Testis (tissue), 3 donors: Measurements from ENCODE around the gene OR1L8. TPM values are rescaled to one million over a fixed set of nuclear protein-coding genes. Genes with fewer than 3 reads are reported as not detected.
"Not testable (repeated sequence)": the region's sequence is repeated elsewhere in the genome, so short reads cannot be mapped to it uniquely, and the experiment has no call there.

ENCODE experiments used
- DNase-seq: peaks from one replicate; pipeline ENCODE4 v3.0.0-alpha.2; 2019
- H3K27ac ChIP-seq, 2 donors: fragments of 200-600 bp; sonication (generic); one replicate each; pipeline ENCODE4 v1.5.1; 2019
- H3K27me3 ChIP-seq: fragments of 200-600 bp; sonication (generic); one replicate; pipeline ENCODE4 v1.5.1; 2019
- H3K36me3 ChIP-seq: fragments of 200-600 bp; sonication (generic); one replicate; pipeline ENCODE4 v1.5.1; 2017; ENCODE audit warnings: low read depth; ENCODE audit errors: missing control alignments
- H3K4me1 ChIP-seq: fragments of 200-600 bp; sonication (generic); one replicate; pipeline ENCODE4 v1.5.1; 2019
- H3K4me3 ChIP-seq, 2 donors: fragments of 200-600 bp; sonication (generic); one replicate each; pipeline ENCODE4 v1.5.1; 2017 to 2019
- H3K9me3 ChIP-seq: fragments of 200-600 bp; sonication (generic); one replicate; pipeline ENCODE4 v1.5.1; 2017
- CTCF ChIP-seq, 3 experiments: fragments of 450-650 bp in 2 of 3; fragments of 200-600 bp in 1 of 3; sonication (generic) in 1 of 3; IDR thresholded peaks; one replicate each; pipeline ENCODE4 v1.5.1; 2016 to 2019; ENCODE audit warnings: antibody characterized with exemption in 3 of 3, mild to moderate bottlenecking in 2 of 3, moderate library complexity in 1 of 3
- POLR2A ChIP-seq: fragments of 450-650 bp; IDR thresholded peaks from one replicate; pipeline ENCODE4 v1.6.1; 2017; ENCODE audit warnings: antibody characterized with exemption, mild to moderate bottlenecking, moderate library complexity
- WGBS, 2 donors: methylation state at CpG; one replicate each; pipeline ENCODE4 v1.1.5; 2018; 5-methylcytosine and 5-hydroxymethylcytosine counted together
- intact Hi-C: fragments of 100-400 bp; cut with DNase I; formaldehyde crosslinking; loops from one replicate; pipeline ENCODE4 v1.15.1; 2023; ENCODE audit warnings: low total_unique reads
- polyA plus RNA-seq: library from polyadenylated mRNA; stranded (reverse); fragments of 350-450 nt; fragmentation: Illumina TruSeq; extraction: RNeasy Lipid Tissue Mini Kit (QIAGEN cat#74804); gene quantifications from one replicate; pipeline ENCODE4 v1.2.3, GENCODE V29; 2014; ENCODE audit warnings: low read depth, low replicate concordance; ENCODE audit not compliant: insufficient read depth
- total RNA-seq, 2 donors: library from RNA; depleted of rRNA; stranded (reverse); fragments of >200 nt; gene quantifications; one replicate each; pipeline ENCODE4 v1.2.3, GENCODE V29; 2016

The OR1L8 gene
- total and polyA plus RNA-seq, 3 donors from 2014 or later: 0.31 to 0.36 TPM; not detected in 1

DNA sequence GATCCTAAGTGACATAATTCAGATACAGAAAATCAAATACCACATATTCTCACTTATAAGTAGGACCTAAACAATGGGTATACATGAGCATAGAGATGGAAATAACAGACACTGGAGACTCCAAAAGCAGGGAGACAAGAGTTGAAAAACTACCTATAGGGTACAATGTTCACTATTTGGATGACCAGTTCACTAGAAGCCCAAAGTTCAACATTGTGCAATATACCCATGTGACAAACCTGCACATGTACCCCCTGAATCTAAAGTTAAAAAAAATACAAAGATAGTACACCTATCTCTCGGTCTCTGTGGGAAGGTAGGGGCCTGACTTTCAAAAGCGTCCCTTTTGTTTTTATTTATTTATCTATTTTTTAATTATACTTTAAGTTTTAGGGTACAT, 44.4 kb downstream of the OR1L8 start:
- no peaks in the 10 kb centered on the region for H3K27me3 ChIP-seq
- TF ChIP-seq CTCF (IDR thresholded peaks at IDR 0.05): no peak
- TF ChIP-seq POLR2A: no peak
- WGBS, 2 donors: 72 to 73% methylated on average over 2 of the region's 2 CpGs
- no peak for DNase-seq
- no peaks in the 10 kb centered on the region for H3K36me3 ChIP-seq
- no peak overlapping the region for H3K27ac ChIP-seq
- H3K4me1 ChIP-seq: no peaks in the 10 kb centered on the region
- no peaks in the 10 kb centered on the region for H3K9me3 ChIP-seq
- no peak overlapping the region for H3K4me3 ChIP-seq
- intact Hi-C loops: no loop called here

- DNase-seq, intact Hi-C loops, H3K27me3 ChIP-seq, H3K27ac ChIP-seq, H3K36me3 ChIP-seq, H3K4me1 ChIP-seq, H3K4me3 ChIP-seq, H3K9me3 ChIP-seq: not testable (repeated sequence)
- 66 to 68% methylated on average over 7 of the region's 7 CpGs for WGBS, 2 donors
Measured at GRCh38 chr9:122537066-122537465, 46.1 kb downstream of the OR1L8 start.

GRCh38 chr9:122536134-122536533, 47.0 kb downstream of the OR1L8 start:
- H3K4me1 ChIP-seq: no peaks in the 10 kb centered on the region
- no peak overlapping the region for H3K4me3 ChIP-seq
- TF ChIP-seq POLR2A (no peak), CTCF (IDR thresholded peaks at IDR 0.05) (no peak)
- intact Hi-C loops: no loop called here
- H3K27ac ChIP-seq: no peak overlapping the region
- no peaks in the 10 kb centered on the region for H3K9me3 ChIP-seq
- no peaks in the 10 kb centered on the region for H3K36me3 ChIP-seq
- no peak for DNase-seq
- H3K27me3 ChIP-seq: no peaks in the 10 kb centered on the region
- WGBS, 2 donors: 98 to 100% methylated on average over 1 of the region's 1 CpG

DNA sequence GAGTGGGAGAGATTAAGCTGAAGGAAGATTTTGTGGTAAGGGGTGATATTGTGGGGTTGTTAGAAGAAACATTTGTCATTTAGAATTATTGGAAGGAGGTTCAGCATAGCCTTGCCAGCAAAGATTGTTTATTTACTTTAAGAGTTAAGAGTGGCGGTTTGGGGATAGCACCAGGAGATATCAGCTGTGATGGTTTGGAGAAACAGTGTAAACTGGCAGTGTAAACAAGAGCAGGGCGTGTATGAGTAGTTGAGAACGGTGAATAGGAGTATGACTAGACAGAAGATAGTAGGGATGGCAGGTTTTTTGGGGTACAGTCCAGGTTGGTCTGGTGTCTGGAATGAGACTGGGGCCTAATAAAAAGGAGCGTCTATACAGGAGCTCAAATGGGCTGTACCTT, 52.0 kb downstream of the OR1L8 start:
- WGBS, 2 donors: 77 to 78% methylated on average over 4 of the region's 4 CpGs
- H3K27ac ChIP-seq, H3K36me3 ChIP-seq, H3K4me3 ChIP-seq, DNase-seq, H3K9me3 ChIP-seq, H3K4me1 ChIP-seq, intact Hi-C loops, H3K27me3 ChIP-seq: not testable (repeated sequence)

GRCh38 chr9:122527193-122527592, 56.0 kb downstream of the OR1L8 start, which contains the start of gene OR1N1:
TSS of gene OR1N1 (minus strand) at chr9:122527293. CDS start at chr9:122527293, 0 bp downstream.
- no peaks in the 10 kb centered on the region for H3K27me3 ChIP-seq
- no peak for DNase-seq
- no peak within 1 kb of the TSS for H3K27ac ChIP-seq
- H3K4me1 ChIP-seq: no peaks in the 10 kb centered on the region
- H3K36me3 ChIP-seq: no peaks in the 10 kb centered on the region
- H3K4me3 ChIP-seq: no peak within 1 kb of the TSS
- H3K9me3 ChIP-seq: no peaks in the 10 kb centered on the region
- TF ChIP-seq CTCF (IDR thresholded peaks at IDR 0.05) (no peak), POLR2A (no peak)
- intact Hi-C loops: no loop called here
- 85 to 94% methylated on average over 3 of the region's 3 CpGs for WGBS, 2 donors

DNA sequence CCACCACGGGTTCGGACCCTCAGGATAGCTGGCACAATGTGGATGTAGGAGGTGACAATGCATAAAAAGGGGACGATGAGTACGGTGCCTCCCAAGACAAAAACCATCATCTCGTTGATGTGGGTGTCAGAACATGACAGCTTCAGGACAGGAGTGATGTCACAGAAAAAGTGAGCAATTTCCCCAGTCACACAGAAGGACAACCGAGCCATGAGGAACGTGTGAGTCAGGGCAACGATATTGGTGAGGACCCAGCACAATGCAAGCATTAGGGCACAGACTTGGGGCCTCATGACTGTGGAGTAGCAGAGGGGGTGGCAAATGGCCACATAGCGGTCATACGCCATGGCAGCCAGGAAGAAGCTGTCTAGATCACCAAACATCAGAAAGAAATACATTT, 56.6 kb downstream of the OR1L8 start:
- intact Hi-C loops: no loop called here
- H3K27ac ChIP-seq: no peak overlapping the region
- TF ChIP-seq POLR2A (no peak), CTCF (IDR thresholded peaks at IDR 0.05) (no peak)
- no peak for DNase-seq
- WGBS, 2 donors: 88% methylated on average over 8 to 10 of the region's 10 CpGs
- H3K4me3 ChIP-seq: no peak overlapping the region
- H3K27me3 ChIP-seq: no peaks in the 10 kb centered on the region
- H3K36me3 ChIP-seq: no peaks in the 10 kb centered on the region
- no peaks in the 10 kb centered on the region for H3K4me1 ChIP-seq
- no peaks in the 10 kb centered on the region for H3K9me3 ChIP-seq
